Left lung (tissue), 10 donors: ENCODE measurements around the gene PRKCE. TPM values are rescaled to one million over a fixed set of nuclear protein-coding genes. Genes with fewer than 3 reads are reported as not detected.

Experiments
- ATAC-seq: fragments of 200-7000 bp; cut with Tn5 transposase; one replicate; pipeline ENCODE4 v1.9.1; 2020; ENCODE audit warnings: moderate library complexity
- DNase-seq, 4 donors: peaks; one replicate each; pipeline ENCODE4 v3.0.0-alpha.2; 2013 to 2020
- H3K27ac ChIP-seq, 2 donors: fragments of 200-600 bp; sonication (generic) in 1 of 2; one replicate each; pipeline versions ENCODE4 v1.5.0 to v1.8.0; 2020 to 2021
- H3K27me3 ChIP-seq, 2 donors: fragments of 200-600 bp; sonication (generic) in 1 of 2; one replicate each; pipeline versions ENCODE4 v1.5.0 to v1.8.0; 2020 to 2021
- H3K36me3 ChIP-seq, 2 donors: fragments of 200-600 bp; sonication (generic) in 1 of 2; one replicate each; pipeline versions ENCODE4 v1.5.0 to v1.8.0; 2020 to 2021
- H3K4me1 ChIP-seq, 2 donors: fragments of 200-600 bp; one replicate each; pipeline ENCODE4 v1.8.0; 2021
- H3K4me3 ChIP-seq, 2 donors: fragments of 200-600 bp; sonication (generic) in 1 of 2; one replicate each; pipeline versions ENCODE4 v1.5.0 to v1.8.0; 2020 to 2021; ENCODE audit warnings: mild to moderate bottlenecking in 1 of 2
- H3K9me3 ChIP-seq, 2 donors: fragments of 200-600 bp; sonication (generic) in 1 of 2; one replicate each; pipeline versions ENCODE4 v1.5.0 to v1.8.0; 2020 to 2021
- CTCF ChIP-seq, 2 donors: fragments of 200-600 bp; sonication (generic) in 1 of 2; IDR thresholded peaks; one replicate each; pipeline versions ENCODE4 v1.5.0 to v1.8.0; 2021; ENCODE audit warnings: antibody characterized with exemption in 2 of 2
- intact Hi-C, 2 donors: fragments of 100-400 bp; cut with DNase I; formaldehyde crosslinking; loops; one replicate each; pipeline versions ENCODE4 v1.11.2 to v1.14.2; 2022
- polyA plus RNA-seq, 6 donors: library from polyadenylated mRNA; unstranded; fragments of 120-200 nt; gene quantifications; one replicate each; pipeline ENCODE4 v1.2.1, GENCODE V29; 2013; ENCODE audit not compliant: insufficient read length in 6 of 6
- total RNA-seq, 2 donors: library from RNA; stranded (reverse); fragmentation: NEBNext Ultra II Directional; extraction: Animal tissue kit (Norgen Biotek cat#: 25700); gene quantifications; one replicate each; pipeline ENCODE4 v1.2.1, GENCODE V29; 2021
- donor health status: DM: no; HTN: yes; CAD: no.
- donor health status: DM: no; HTN: no; CAD: no.

The PRKCE gene
- total and polyA plus RNA-seq, 8 donors, result 12.0 to 56.9 (median 14.7) TPM

GRCh38 chr2:46142546-46143428, 491.3 kb downstream of the PRKCE start:
- H3K27ac ChIP-seq, result peak overlapping the region in 1 of 2 donors; percentile 35

DNA sequence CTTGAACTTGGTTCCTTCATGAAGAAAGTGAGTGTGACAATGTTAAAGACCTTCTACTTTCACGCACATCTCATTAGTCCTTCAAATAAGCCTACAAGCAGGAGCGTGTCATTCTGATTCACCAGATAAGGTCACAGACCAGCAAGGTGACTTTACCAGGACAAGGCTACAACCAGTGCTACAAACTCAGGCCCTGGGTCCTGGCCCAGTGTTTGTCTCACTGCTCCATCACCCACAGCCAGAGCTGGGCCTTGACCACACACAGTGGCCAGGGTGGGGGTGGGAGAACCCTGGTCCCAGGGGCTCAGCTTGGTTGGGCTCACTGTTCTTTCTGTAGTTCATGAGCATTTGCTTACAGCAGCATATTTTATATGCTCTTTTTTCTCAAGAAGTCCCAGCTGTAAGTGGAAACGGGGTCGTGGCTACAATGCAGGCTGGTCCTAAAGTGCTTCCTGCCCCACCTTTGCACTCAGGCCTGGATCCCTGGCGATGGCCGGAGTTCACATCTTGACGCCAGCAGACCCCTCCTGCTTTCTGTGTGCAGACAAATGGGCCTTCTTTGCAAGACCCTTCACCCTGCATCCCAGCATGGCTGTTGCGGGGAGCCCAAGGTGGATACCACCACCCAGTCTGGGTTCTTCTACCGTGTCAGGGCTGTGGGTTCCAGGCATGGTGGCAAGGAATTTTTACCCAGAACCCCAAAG, 492.1 kb downstream of the PRKCE start:
- DNase-seq (no peak), ATAC-seq (no peak)
- Histone ChIP-seq H3K27me3 (no peaks in the 10 kb centered on the region), H3K4me1 (peaks cover 4 to 19% of the 10 kb centered on the region in 2 donors), H3K36me3 (peaks cover 0 to 7% of the 10 kb centered on the region in 2 donors), H3K27ac (no peak overlapping the region), H3K4me3 (no peak overlapping the region), H3K9me3 (no peaks in the 10 kb centered on the region)
- no peak for TF ChIP-seq CTCF (IDR thresholded peaks at IDR 0.05)
- intact Hi-C loops, result no loop called here

More at GRCh38 chr2:46142546-46143428, 491.3 kb downstream of the PRKCE start:
- H3K36me3 ChIP-seq, result peaks cover 0 to under 1% of the 10 kb centered on the region in 2 donors
- TF ChIP-seq CTCF (IDR thresholded peaks at IDR 0.05), result no peak
- H3K4me1 ChIP-seq, result peaks cover 4 to 19% of the 10 kb centered on the region in 2 donors
- intact Hi-C loops, result no loop called here
- no peak for DNase-seq
- H3K9me3 ChIP-seq, result no peaks in the 10 kb centered on the region
- H3K27me3 ChIP-seq, result no peaks in the 10 kb centered on the region
- ATAC-seq, result peak; percentile 62
- H3K4me3 ChIP-seq, result no peak overlapping the region

DNA sequence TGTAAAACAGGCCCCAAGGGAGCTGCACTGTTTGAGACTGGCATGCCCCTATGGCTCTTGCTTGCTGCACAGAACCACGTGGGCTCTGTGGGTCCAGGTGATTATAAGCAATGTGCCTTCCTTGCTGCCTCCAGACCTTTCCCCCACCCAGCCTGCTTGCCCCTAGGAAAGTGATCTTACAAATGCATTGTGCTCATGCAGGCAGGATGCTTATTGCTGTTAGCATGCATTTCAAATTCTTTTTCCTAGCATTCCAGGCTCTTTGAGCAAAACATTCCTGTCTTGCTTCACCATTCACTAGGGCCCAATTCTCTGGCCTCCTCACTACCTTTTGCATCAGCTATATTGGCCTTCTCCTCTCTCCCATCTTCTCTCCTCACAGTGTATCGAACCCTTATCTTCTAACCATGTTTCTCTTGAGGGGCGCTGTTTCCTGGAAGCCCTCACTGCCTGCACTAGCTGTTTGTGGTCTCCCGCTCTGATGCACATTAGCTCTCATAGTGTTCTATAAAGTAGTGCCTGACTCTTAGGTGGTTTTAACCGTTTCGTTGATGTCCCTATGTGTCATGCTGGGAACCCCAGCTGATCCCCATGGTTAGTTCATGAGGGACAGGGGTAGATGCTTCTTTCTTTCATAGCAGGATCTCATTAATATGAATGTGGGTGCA, 492.8 kb downstream of the PRKCE start:
- Histone ChIP-seq H3K4me1 (peaks cover 4 to 19% of the 10 kb centered on the region in 2 donors), H3K27ac (no peak overlapping the region), H3K36me3 (peaks cover 0 to 7% of the 10 kb centered on the region in 2 donors), H3K27me3 (no peaks in the 10 kb centered on the region), H3K4me3 (no peak overlapping the region), H3K9me3 (no peaks in the 10 kb centered on the region)
- ATAC-seq (no peak), DNase-seq (no peak)
- intact Hi-C loops, result no loop called here
- TF ChIP-seq CTCF (IDR thresholded peaks at IDR 0.05), result no peak

GRCh38 chr2:46145017-46145416, 493.5 kb downstream of the PRKCE start:
- DNase-seq (no peak), ATAC-seq (no peak)
- Histone ChIP-seq H3K4me1 (peaks cover 4 to 19% of the 10 kb centered on the region in 2 donors), H3K36me3 (peaks cover 0 to 7% of the 10 kb centered on the region in 2 donors), H3K27me3 (no peaks in the 10 kb centered on the region), H3K9me3 (no peaks in the 10 kb centered on the region), H3K4me3 (no peak overlapping the region), H3K27ac (no peak overlapping the region)
- intact Hi-C loops, result no loop called here
- TF ChIP-seq CTCF (IDR thresholded peaks at IDR 0.05), result no peak
